ENCODE results near the gene WEE2.
"Not testable (repeated sequence)": the region's sequence is repeated elsewhere in the genome, so short reads cannot be mapped to it uniquely, and the experiment has no call there.

Gene WEE2

DNA sequence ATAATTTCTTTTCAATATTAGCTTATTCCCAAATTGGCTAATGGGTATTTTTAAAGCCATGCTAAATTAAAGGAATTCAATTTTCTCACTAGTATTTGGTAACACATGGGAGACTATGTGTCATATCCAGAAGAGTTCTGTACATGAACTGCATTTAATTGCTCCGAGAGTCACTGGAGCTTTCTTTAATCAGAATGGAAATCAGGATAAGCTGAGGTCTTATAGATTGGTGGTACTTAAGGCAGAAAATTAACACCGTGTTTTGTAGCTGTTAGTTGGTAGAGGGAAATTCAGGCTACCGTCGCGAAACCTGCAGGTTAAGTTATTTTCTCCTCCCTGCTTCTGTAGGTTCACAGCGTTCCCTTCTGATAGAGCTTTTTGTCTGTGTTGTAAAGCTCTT is at the start of gene WEE2:
WEE2 (plus strand) TSS at position 3 of the 400 bp plus-strand sequence. CDS start 406 bp downstream, outside the sequence.
- no peak for DNase-seq (ENCODE audit: low read depth)

DNA sequence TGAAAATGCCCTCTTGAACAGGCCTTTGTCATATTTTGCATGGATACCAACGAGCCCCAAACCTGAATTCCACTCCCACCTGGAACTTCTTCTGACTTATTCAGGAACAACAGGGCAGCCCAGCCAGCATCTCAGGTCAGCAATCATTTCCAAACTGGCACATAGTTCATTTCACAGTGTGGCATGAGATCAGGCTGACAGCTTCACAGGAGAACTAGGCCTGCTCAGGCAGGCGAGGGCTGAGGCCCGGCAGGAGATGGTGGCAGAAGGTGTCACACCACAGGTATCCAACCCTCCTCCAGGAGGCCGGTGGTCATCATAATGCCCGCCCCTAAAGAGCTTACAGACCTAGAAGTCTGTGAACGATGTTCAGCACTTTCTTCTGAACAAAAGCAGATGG is 48.7 kb upstream of the WEE2 start:
- DNase-seq (ENCODE audit: low read depth): no peak

DNA sequence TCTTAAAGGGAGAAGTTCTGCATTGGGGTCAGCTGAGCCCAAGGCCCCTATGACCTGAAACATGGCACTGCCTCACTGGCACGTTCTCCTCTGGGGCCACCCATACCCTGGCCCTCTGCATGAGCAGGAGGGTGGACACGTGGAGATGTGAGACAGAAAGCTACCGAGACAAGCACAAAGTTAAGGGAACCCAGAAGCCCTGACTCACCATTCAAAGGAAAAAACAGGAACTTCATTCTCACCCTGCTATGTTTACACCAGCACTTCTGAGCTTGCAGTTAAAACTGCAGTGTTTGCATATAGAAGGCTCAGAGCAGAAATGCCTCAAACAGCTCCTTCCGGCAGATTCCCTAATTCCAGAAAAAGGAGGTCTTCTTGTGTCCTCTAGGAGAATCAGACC is 47.9 kb upstream of the WEE2 start:
- no peak for DNase-seq (ENCODE audit: low read depth)

DNA sequence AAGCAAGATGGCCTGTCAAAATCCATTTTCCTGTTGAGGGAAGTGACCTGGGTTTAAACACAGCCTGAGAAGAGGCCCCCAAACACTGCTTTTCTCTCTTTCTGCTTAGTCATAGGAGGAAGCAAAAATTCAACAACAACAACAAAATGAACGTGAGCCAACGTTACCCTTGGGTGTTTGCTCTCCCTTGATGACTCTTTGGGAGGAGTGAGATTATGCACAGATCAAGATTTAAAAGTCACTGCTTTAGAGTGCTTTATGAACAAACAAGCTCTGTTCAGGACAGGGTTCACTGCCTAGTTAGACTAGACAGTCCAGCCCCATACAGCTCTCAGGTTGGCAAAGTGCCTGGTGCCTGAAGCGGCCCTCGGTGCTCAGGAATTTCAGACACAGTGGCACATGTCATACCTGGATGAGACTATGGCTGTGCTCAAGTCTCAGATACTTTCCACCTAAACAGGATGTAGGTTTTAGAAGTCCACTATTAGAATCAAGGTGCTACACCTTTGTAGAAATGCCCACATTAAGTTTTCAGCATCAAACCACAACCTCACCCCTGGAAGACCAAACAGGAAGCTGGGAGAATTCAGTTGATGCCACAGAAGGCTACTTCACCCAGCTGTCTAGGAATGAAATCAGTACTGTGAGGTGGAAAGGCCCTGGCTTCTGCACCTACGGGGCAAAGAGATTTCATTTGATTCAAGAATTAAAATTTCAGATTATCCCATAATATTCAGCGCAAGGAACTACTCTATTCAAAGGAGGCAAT is 44.9 kb upstream of the WEE2 start:
- DNase-seq (ENCODE audit: low read depth): no peak

DNA sequence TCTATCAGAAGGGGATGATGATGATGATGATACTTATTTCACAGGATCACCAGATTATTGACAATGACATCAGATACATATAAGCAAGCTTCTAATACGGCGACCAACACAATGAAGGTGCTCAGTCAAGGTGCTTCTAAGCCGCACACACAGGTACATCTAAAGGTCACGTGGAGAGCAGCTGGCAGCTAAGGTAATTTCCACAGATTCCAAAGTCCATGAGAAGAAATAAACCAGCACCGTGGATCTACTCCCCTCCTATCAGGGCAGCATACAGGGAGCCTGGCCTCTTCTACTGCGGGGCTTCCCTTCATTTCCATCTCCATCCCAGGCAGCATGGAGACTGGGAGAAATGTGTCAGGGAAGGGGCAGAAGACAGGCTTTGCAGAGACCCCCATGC is 43.7 kb upstream of the WEE2 start:
- DNase-seq (ENCODE audit: low read depth): no peak

DNA sequence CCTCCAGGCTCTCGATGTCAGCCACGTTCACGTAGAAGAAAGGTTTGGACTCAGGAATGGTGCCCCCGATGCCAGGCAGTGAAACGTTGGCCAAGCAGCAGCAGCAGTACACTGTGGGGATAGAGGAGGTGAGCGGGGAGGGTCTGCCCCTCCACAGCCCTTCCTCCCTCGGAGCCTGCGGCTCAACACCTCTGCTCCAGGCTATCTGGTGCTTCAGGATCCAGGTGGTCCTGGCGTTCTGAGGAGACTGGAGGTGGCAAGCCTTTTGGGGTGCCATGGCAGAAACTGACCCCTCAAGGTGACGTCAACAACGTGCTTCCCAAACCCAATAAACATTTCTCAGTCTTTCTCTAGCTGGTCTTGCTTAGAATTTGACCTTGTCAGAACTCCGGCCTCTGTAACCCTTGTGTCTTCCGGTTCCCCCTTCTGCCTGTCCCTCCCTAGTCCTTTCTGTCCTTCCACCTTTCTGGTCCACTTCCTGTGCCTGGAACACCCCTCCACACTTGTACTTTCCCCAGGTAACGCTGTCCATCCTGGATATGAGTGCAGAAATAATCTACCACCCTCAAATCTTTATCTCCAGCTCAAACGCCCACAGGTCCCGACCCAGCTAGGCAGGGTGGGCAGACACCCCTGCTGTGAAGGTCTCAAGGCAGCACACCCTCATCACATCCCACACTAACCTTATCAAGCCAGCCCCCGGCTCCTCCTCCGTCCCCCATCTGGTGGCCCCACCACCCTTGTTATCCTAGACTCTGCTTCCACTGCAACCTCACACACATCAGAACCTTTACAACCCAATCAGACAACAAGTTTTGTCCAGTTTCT is 42.7 kb upstream of the WEE2 start:
- no peak for DNase-seq (ENCODE audit: low read depth)

DNA sequence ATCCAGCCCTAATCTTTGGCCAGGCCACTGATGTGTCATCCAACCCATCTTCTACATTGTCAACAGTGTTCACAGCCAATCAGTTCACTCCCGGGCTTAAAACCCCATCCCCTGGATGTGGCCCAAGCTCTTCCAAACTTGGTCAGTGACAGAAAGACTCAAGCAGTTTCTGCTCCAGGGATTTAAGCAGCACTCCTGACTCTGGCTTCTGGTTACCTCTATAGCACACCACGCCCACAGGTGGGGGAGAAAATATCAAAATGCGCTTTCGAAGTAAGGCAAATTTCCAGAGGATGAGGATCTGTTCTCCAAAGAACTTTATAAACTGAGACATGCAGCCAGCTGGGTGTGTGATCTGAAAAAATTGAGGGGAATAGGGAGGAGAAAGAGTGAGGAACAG is 42.1 kb upstream of the WEE2 start:
- DNase-seq (ENCODE audit: low read depth): no peak

DNA sequence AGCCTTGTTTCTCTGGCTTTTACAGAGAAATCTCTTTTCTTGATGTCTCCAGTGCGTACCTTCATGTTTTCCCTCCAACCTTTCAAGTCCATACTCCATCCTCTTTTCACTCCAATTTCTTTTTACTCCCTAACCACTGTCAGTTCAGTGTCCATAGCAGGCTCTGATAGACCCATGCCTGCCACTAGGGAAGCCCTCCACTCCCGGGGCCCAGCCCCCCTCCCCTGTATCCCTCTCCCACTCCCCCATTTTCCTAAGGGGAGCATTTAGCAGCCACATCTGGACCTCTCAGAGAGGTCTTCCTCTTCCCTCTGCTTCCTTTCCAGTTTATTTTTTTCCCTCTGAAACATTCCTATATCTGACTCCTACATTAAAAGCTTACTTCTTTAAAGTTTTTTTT is 39.3 kb upstream of the WEE2 start:
- no peak for DNase-seq (ENCODE audit: low read depth)

DNA sequence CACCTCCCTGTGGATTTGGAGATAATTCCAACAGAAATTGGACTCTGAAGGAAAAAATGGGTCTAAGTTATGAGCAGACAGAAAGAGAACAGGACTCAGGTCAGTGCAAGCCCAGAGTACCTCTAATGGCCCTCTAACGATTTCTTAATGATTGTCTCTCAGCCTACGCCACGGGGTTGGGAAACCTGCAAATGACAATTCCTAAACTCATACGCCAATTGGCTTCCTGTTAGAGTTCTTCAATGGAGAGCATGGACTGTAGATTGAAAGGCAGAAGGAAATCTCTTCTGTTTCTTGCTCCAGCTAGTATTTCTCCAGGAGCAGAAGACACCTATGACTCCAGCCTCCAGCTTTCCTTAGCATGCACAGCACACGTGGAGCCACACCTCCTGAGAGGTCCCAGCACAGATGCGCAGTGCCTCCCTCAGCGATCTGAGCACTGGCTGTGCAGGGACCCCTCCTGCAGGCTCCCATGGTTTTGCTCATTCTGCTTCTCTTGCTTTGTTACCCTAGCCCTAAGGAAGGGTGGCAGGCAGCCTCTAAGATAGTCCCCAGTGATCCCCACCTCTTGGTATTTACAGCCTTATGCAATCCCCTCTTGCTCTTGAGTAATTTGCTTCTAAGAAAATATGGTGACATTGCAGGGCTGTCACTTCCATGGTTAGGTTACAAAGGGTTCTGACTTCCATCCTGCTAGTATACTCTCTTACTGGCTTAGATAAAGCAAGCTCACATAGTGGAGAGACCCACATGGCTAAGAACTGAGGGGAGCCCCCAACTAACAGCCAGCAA is 36.3 kb upstream of the WEE2 start:
- no peak for DNase-seq (ENCODE audit: low read depth)

DNA sequence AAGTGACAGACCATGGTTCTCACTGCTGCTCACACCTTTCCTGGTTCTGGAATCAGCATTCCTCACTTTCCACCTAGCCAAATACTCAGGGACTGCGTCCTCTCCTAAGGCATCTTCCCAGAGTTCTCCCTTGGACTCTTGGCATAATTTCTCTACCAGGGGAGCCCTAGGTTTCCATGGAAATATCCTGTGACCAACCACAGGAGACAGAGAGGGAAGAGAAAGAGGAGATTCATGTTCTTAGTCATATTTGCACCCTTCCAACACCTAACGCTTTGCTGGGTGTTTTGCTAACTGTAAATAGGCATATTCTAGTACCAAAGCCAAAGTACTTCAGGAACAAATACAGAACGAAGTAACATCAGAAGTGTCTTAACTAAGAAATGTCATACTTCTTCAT is 34.8 kb upstream of the WEE2 start:
- no peak for DNase-seq (ENCODE audit: low read depth)

DNA sequence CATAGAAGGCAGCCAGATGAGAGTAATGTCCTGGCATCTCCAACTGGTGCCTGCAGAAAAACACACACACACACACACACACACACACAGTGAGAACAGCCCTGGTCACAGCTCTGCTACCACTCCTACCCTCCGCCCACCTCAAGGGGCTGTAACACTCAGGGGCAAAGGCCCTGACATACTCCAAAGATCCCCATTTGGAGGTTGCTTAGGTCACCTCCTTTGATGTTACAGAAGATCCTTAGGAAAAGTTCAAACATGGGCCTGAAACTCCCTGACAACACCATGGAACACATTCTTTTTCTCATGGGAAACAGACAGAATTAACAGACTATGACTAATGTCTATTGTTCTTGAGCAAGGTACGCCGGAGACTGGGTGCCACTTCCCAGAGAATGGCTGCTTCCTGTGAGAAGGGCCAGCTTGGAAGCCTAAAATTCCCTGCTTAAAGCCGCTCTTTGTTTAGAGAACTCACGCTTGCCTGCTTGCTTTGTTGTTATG is 33.9 kb upstream of the WEE2 start:
- DNase-seq (ENCODE audit: low read depth): no peak

DNA sequence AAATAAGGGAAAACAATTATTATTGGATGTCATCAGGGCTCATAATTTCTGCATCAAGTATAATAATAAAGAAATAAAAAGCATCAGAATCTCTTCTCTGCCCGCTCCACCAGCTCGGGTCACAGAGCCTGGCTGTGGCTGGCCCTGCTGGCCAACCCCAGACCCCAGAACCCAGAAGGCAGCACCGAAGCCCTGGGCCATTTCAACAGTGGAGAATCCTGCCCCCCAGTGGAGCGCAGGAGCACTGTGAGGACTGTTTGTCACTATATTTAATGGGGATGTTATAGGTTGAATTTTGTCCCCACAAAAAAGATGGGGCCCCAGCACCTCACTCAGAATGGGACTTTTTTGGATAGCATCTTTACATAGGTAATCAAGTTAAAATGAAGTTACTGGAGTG is 33.5 kb upstream of the WEE2 start:
- no peak for DNase-seq (ENCODE audit: low read depth)

DNA sequence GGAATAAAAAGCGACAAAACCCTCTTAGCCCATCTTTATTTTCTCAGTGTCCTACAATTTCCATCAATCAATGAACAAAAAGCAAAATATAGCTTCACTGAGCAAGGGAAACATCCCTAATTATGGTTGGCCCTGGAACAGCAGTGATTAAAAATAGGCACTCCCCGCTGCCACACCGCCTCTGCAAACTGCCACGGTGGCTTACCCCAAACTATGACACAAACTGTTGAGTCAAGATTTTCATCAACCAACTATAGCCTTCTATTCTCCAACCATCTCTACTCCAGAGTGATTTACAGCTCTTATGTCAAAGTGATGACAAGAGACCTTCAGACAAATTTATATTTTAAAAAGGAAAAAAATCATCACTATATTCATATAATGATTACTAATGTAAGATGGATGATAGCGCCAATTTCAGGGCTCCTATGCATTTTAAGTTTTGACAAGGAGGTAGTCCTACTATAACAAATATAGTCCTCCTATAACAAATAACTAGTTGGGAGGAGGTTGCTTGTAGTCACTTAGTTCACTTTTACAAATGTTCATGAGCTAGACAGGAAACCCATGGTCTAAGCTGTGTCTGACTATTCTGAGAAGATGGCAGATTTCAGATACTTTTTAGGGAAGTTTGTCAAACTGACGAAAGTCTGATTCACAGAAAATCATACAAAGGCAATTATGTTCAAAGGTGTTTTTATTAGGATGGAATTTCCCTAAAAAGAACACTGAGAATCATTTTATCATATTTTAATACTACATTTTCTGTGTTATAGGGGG is 32.5 kb upstream of the WEE2 start:
- DNase-seq (ENCODE audit: low read depth): no peak

DNA sequence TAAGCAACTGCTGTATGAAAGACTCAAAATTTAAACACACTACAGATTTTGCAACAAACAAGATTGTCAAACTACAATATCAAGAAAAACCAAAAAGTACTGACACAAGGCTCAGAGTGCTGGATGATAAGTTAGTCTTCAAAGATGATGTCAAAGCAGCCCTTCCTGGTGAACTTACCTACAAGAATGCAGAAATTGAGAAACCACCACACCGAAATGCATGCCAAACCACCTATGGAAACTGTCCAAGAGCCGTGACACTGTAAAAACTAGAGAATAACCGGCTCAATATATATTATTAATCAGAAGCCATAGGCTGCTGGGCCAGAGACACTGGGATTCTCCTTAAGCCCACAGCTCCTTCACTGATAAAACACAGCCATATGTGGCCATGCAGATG is 31.5 kb upstream of the WEE2 start:
- no peak for DNase-seq (ENCODE audit: low read depth)

DNA sequence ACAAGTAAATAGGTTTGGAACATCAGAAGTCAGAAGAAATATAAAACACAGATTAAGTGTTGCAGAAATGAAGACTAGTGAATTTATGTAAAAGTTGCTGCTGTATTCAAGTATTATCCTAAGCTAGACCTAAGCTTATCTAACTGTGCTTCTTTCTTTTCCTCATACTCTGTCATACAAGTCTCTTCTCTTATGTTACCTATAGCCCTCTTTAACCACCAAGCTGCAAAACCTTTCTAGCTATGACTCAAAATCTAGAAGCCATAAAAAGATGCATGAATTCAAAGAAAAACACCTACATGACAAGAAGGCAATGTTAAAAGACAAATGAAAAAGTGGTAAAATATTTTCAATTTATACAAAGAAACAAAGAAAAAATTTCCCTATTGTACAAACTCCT is 29.1 kb upstream of the WEE2 start:
- no peak for DNase-seq (ENCODE audit: low read depth)

DNA sequence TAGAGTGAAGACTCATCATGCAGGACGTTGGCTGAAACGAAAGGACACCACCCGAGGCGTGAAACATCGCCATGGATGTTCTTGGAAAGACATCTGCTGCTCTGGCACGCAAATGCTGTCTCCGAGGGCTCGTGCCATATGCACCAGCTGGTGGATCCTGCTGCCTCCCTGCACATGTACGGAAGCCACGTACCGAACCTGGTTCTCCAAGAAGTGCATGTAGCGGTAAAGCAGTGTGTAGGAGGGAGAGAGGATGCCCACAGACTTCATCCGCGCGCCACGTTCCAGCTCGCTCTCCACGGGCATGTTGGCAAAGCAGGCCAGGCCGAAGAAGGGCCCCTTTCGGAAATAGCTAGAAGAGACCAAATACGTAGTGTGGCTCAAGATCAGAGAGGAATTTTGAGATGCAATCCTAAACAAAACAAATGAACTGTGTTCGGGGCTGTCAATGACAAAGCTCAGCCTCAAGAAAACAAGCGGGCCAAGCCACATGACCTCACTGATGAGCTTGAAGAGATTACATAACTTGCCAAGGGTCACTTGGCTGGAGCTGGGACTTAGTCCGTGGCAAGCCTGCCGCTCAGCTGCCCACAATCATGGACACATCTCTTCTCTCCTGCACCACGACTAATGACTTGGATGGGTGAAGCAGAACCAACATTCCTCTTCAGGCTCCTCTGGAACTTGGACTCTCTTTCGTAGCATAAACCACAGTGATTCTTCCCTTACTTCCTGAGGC is 22.7 kb upstream of the WEE2 start:
- DNase-seq (ENCODE audit: low read depth): no peak

DNA sequence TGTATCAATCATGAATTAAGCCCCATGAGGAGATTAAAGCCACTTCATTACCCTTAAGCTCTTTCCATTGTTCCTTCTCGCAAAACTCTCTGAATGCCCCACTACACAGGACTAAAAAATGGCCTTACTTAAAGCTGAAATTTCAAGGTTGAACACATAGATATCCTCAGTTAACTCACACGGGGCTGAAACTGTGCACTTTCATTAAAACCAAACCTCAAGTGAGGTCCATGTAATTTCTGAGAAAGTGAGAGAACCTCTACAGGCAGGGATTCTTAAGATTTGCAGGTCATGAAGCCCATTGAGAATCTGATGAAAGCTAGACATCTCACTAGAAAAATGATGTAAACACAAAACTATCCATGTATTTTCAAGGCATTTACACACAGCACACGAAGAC is 22.1 kb upstream of the WEE2 start:
- DNase-seq (ENCODE audit: low read depth): no peak

DNA sequence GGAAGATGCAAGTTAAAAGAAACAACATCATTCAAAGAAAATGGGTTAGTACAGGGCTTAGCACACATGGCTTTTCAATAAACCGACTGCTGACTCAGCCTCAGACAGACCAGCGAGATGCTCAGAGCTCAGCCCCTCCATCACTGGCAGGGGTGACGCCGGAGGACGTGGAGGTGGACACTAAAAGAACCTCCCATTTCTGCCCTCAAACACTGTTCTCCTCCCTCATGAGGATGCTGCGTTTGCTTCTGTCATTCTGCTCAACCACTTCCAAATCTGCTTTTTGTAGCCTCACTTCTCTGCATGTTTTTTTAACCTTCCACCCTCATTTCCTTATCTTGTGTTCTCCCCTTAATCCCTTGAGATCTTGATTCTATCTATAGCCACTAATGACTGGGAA is 21.5 kb upstream of the WEE2 start:
- no peak for DNase-seq (ENCODE audit: low read depth)

DNA sequence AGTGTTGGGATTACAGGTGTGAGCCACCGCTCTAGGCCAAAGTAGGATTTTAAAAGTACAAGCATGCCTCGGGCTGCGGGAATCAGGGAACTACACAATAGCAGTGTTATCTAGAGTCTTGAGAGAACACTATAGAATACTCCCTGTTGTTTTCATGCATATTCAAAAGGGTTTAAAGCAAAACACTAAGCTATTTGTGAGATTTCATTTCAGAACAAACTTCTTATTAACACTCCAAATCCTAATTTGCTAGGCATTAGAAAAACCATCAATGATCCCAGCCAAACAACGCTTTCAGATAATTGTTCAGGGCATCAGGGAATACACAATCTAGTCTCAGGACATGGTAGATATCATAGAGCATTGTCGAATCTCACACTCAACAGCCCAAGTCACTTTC is 20.1 kb upstream of the WEE2 start:
- DNase-seq (ENCODE audit: low read depth): no peak

DNA sequence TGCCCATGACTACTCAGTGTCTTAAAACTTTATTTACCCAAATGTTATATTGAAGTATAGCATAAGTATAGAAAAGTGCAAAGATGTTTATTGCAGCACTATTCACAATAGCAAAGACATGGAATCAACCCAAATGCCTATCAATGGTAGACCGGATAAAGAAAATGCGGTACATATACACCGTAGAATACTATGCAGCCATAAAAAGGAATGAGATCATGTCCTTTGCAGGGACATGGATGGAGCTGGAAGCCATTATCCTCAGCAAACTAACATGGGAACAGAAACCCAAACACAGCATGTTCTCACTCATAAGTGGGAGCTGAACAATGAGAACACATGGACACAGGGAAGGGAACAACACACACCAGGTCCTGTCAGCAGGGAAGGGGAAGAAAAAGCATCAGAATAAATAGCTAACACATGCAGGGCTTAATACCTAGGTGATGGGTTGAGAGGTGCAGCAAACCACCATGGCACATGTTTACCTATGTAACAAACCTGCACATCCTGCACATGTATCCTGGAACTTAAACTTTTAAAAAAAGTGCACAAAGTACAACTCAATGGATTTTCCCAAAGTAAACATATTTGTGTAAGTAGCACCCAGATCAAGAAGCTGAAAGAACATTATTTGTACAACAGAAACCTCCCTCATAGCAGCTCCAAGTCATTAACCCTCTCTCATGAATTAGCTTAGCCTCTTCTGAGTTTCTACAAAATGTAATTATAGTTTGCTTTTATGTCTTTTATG is 18.9 kb upstream of the WEE2 start:
- DNase-seq (ENCODE audit: low read depth): not testable (repeated sequence)

Measured in stimulated activated CD8-positive, alpha-beta memory T cell treated with anti-CD3 and anti-CD28 coated beads, Interleukin-15, amount 100 ng/mL, for 24 hours (primary cell).